ENCODE data around the gene IDUA.
"Not testable (repeated sequence)": the region's sequence is repeated elsewhere in the genome, so short reads cannot be mapped to it uniquely, and the experiment has no call there.

The IDUA gene

DNA sequence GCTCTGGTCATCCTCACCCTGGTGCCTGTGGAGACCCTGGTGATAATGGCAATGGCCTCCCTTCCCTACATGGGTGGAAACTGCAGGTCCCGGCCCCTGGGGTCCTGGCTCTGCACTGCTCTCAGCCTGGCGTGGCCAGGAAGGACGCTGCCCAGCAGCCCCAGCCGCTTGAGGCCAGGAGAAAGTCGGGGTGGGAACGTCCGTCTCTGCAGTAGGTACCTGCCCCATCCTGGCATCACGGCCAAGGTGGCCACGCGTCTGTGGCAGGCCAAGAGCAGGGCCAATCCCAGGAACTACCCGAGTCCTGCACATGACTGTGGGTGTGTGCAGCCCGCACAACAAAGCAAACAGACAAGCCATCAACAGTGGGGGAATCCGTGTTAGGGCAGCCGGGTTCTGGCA, 58.4 kb downstream of the IDUA start:
- DNase-seq (ENCODE audit: low read depth in 2 of 2), result no peak

DNA sequence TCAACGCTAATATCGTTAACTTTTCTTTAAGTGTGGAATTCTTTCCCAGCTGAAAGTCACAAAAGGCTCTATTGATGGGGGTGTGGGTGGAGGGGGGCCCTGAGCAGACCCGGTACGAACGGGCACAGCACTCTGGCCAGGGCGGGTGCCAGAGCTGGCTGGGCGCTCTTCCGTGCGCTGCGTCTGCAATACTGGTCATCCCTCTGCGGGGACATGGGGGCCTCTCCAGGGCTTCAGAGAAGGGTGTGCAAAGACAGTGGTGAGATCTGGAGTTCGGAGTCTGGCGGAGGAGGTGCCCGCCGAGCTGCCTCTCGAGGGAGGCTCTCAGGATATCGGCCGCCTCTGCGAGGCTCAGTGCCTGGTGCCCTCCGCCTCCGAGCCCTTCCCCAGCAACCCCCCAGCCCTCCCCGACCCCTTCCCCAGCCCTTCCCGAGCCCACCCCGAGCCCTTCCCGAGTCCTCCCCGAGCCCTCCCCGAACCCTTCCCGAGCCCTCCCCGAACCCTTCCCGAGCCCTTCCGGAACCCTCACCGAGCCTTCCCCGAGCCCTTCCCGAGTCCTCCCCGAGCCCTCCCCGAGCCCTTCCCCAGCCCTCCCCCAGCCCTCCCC, 58.9 kb downstream of the IDUA start:
- no peak for DNase-seq (ENCODE audit: low read depth in 2 of 2)

DNA sequence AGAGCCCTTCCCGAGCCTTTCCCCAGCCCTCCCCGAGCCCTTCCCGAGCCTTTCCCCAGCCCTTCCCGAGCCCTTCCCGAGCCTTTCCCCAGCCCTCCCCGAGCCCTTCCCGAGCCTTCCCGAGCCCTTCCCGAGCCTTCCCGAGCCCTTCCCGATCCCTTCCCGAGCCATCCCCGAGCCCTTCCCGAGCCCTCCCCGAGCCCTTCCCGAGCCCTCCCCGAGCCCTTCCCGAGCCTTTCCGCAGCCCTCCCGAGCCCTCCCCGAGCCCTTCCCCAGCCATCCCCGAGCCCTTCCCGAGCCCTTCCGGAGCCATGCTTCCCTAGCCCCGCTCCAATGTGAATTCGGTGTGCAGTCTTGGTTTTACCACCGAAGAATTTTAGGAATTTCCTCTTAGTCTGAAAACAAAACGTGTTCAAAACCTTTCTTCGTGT, 59.8 kb downstream of the IDUA start:
- not testable (repeated sequence) for DNase-seq (ENCODE audit: low read depth in 2 of 2)

DNA sequence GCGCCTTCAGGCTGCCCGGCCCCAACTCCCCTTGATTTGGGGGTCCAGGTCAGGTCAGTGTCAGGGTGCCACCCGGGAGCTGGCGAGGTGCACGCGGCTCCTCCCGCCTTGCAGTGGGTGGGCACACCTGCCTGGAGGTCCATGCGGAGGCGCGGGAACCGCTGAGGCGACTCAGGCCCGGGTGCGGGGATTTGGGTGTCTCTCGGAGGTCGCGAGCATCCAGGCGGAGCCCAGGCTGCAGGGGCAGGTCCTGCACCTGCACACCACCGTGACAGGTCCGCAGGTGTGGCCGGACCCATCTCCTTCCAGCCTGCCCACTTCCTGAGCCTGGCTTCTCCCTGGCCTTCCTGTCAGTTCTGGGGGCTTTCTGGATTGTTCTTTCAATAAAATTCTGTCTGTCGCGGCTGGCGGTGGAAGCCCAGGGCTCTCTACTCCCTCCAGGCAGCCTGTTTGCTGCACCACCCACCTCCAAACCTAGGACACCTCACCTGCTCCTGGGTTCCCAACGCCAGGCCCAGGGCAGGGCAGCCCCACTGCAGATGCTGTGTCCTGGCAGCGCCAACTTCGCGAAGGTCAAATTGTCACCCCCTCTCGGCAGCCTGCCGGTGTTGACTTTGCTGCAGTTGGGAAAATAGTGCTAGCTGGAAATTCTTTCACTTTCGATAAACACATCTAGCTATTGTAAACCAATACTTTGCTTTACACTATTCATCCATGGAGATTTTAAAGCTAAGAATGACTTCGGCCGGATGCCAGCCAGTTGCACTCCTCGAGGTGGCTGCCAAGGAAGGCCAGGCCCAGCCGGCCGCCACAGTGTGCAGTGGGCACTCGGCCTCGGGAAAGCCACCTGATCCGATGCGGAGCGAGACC, 60.5 kb downstream of the IDUA start:
- DNase-seq (ENCODE audit: low read depth in 2 of 2), result no peak

DNA sequence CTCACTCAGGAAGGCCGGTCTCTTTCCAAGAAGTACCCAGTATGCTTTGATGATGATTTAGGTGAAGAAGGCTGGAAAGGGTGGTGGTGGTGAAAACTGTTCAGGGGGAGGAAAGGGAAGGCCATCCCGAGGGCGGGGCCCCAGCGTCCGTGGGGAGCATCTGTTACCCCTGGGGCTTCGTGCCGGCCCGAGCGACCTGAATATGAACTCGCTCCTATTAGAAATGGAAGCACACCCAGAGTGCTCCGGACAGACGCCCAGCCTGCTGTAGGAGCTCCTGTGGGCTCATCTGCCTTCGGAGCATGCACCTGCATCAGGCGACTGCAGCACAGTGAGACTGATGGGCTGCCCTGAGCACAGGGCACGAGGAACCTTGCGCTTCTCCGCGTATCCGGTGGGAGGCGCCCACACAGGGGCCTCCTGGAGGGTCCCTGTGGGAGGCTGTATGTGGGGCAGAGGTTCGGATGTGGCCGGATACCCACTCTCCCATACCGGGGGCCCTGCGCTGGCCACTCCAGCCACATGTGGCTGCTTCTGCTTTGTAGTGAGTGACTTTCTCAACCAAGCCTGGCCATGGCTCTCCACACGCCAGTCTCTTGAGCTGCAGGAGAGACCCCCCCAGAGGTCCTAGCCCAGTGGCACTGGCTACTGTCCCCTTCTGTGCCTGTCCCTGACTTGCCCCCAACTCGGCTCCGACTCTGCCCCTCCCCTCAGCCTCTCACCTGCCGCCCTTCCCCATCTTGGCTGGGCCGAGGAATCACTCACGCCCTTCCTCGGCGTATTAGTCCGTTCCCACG, 61.3 kb downstream of the IDUA start:
- no peak for DNase-seq (ENCODE audit: low read depth in 2 of 2)

DNA sequence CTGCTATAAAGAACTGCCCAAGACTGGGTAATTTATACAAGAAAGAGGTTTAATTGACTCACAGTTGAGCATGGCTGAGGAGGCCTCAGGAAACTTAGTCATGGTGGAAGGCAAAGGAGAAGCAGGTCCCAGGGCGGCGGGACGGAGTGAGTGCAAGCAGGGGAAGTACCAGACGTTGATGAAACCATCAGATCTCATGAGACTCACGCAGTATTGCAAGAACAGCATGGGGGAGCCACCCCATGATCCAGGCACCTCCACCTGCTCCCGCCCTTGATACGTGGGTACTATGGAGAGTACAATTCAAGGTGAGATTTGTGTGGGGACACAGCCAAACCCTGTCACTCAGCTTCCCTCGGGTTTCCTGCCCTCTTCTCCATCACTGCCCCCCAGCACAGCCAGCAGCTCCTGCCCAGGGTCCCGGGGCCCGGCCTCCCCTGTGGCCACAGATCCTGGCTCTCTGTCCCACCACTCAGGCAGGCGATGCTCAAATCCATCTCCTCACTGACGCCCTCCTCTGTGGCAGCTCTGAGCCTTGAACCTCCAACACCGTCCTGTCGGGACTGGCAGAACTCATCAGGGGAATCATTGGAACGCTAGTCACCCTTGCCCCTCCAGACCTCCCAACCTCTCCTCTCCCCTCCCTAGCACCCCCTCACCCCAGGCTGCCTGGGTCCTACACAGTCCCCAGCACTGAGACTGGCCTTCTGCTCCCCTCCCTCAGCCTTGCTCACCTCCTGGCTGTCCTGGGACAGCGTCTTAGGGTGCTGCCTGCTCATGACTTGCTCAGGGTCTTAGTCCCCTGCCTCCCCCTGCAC, 62.1 kb downstream of the IDUA start:
- no peak for DNase-seq (ENCODE audit: low read depth in 2 of 2)

DNA sequence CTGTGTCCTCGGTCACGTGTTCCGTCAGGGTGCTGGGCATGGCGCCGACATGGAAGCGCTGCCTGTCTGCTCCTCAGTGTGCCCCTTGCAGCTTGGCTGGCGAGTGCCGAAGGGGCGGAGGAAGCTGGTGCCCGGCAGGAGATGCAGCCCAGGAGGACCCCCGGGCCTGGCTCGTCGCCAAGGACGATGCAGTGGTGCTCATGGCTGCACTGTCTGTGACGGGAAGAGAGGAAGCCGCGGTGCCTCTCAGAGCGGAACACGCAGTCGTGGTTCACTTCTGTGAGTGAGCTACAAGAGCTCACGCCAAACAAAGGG, 62.7 kb downstream of the IDUA start:
- no peak for DNase-seq (ENCODE audit: low read depth in 2 of 2)

DNA sequence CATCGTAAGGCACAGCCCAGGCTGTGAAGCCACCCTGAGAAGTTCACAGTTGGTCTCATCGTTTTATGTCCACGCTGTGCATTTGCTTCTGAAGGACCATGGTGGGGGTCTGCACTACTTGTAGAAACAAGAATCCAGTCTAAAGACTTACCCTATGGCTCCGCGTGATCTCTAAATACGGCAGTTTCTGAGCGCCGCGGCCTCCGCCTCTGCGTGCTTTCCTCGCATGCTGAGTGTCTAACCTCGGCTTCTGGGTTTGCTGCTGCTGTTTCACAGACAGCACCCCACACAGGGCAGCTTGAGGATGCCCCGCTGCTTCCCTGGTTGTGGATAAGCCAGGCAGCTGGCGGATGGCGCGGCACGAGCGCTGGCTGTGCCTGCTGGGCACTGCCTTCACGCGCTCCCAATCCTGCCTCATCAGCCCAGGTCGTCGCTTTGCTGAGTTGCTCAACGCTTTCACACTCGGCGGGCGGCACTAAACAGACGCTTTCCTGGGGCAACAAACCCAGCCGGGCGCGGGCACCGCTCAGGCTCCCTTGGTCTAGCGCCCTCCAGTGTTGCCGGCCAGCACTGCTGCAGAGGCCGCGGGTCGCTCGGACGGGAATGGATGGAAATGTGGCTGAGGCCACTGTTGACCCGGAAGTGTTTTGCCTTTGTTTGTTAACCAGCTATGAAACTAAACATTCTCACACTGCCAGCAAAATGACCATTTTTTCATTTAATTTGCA, 63.8 kb downstream of the IDUA start:
- DNase-seq (ENCODE audit: low read depth in 2 of 2), result no peak

DNA sequence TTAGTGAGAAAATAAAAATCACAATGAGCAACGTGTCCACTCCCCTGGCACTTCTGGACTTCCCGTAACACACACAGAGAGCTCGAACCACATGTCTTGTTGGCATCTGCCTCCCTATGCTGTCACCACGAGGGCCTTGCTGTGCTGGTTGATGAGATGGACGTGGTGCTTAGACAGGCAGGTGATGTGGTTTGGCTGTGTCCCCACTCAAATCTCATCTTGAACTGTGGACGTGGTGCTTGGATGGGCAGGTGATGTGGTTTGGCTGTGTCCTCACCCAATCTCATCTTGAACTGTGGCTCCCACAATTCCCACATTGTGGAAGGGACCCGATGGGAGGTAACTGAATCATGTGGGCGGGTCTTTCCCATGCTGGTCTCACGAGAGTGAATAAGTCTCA, 64.6 kb downstream of the IDUA start:
- DNase-seq (ENCODE audit: low read depth in 2 of 2), result no peak

DNA sequence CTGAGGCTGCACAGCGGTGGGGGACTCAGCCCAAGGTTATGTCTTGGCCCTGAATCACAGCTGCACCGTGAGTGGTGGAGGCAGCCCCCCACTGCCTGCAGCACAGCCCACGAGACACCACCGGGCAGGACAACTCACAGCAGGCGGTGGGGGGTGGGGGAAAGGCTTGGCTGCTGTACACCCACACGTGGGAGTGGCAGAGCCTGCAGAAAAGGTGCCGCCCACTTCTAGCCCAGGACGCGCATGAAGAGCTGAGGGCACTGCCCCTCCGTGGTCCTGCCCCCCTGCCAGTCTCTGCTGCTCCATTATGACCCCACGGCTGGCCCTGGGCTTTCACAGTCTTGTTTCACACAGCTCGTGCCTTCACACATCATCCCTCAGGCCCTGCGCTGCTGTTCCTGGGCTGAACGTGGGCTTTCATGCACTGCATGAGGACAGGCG, 65.4 kb downstream of the IDUA start:
- no peak for DNase-seq (ENCODE audit: low read depth in 2 of 2)

DNA sequence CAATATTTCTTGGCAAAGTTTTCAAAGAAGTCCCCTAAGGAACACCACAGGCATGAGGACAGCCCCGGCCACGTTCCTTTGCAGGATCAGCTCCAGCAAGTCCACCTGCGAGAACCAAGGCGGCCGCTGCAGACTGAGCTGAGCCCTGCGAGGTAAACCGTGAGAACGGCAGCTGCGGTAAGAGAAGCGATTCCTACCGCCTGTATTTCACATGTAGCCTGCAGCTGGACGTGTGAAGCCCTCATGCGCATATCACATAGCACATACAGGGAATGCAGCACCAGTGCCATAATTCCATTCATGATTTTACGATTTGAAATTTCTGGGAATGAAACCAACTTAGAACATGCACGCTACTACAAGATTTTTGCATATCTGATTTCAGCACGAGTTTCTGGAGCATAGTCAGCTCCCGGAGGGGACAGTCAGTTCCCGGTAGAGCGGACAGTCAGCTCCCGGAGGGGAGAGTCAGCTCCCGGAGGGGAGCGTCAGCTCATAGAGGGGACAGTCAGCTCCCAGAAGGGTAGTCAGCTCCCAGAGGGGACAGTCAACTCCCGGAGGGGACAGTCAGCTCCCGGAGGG, 66.3 kb downstream of the IDUA start:
- DNase-seq (ENCODE audit: low read depth in 2 of 2), result no peak

DNA sequence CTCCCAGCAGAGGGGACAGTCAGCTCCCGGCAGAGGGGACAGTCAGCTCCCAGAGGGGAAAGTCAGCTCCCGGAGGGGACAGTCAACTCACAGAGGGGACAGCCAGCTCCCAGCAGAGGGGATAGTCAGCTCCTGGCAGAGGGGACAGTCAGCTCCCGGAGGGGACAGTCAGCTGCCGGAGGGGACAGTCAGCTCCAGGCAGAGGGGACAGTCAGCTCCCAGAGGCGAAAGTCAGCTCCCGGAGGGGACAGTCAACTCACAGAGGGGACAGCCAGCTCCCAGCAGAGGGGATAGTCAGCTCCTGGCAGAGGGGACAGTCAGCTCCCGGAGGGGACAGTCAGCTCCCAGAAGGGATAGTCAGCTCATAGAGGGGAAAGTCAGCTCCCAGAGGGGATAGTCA, 67.0 kb downstream of the IDUA start:
- DNase-seq (ENCODE audit: low read depth in 2 of 2), result not testable (repeated sequence)
